ENCODE results near the gene CLN6.

GRCh38 chr15:68208636-68209240 is 20.8 kb downstream of the CLN6 start:
- TF ChIP-seq, protein P1, sequence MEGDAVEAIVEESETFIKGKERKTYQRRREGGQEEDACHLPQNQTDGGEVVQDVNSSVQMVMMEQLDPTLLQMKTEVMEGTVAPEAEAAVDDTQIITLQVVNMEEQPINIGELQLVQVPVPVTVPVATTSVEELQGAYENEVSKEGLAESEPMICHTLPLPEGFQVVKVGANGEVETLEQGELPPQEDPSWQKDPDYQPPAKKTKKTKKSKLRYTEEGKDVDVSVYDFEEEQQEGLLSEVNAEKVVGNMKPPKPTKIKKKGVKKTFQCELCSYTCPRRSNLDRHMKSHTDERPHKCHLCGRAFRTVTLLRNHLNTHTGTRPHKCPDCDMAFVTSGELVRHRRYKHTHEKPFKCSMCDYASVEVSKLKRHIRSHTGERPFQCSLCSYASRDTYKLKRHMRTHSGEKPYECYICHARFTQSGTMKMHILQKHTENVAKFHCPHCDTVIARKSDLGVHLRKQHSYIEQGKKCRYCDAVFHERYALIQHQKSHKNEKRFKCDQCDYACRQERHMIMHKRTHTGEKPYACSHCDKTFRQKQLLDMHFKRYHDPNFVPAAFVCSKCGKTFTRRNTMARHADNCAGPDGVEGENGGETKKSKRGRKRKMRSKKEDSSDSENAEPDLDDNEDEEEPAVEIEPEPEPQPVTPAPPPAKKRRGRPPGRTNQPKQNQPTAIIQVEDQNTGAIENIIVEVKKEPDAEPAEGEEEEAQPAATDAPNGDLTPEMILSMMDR (IDR thresholded peaks at IDR 0.05): no peak
- no peak for TF ChIP-seq EZH2phosphoT487 (IDR thresholded peaks at IDR 0.05)
- no peak for TF ChIP-seq EZH2 (IDR thresholded peaks at IDR 0.05)
